K562 (cell line): ENCODE data around the gene SOX12. TPM values are rescaled to one million over a fixed set of nuclear protein-coding genes. Genes with fewer than 3 reads are reported as not detected.

ENCODE experiments used
- ATF1 ChIP-seq, 2 experiments: fragments of 450-650 bp in 1 of 2; IDR thresholded peaks; 2 replicates each; pipeline ENCODE4 v1.6.1; 2016; ENCODE audit warnings: missing compliant biosample characterization in 1 of 2, missing genetic modification characterization in 1 of 2
- E2F4 ChIP-seq: sonication (generic); formaldehyde crosslinking; IDR thresholded peaks from 2 replicates; pipeline ENCODE4 v1.8.0; 2022; ENCODE audit warnings: mild to moderate bottlenecking, low read depth, missing genetic modification reagents
- ID3 ChIP-seq, 2 experiments: fragments of 250-450 bp in 1 of 2; fragments of 450-650 bp in 1 of 2; sonication (Bioruptor Pico) in 1 of 2; IDR thresholded peaks; 2 replicates each; pipeline versions ENCODE4 v1.6.1 to v1.8.0; 2016 to 2021; ENCODE audit warnings: mild to moderate bottlenecking in 2 of 2, moderate library complexity in 2 of 2, missing compliant biosample characterization in 1 of 2, missing genetic modification characterization in 1 of 2
- LCOR ChIP-seq: sonication (generic); formaldehyde crosslinking; IDR thresholded peaks from 2 replicates; pipeline ENCODE4 v1.8.0; 2022; ENCODE audit warnings: mild to moderate bottlenecking, missing genetic modification reagents
- MEF2D ChIP-seq: conservative IDR thresholded peaks from 2 replicates; pipeline ENCODE4 v1.6.1; 2016; ENCODE audit warnings: low read depth, missing genetic modification characterization, missing compliant biosample characterization
- REST ChIP-seq, 2 experiments: fragments of 450-650 bp; formaldehyde crosslinking in 1 of 2; IDR thresholded peaks; 2 replicates each; pipeline versions ENCODE4 v1.4.0 to v1.6.1; 2014 to 2020; ENCODE audit warnings: mild to moderate bottlenecking in 2 of 2, borderline replicate concordance in 1 of 2, low read depth in 1 of 2
- VEZF1 ChIP-seq: fragments of 200-800 bp; sonication (Bioruptor generic); IDR thresholded peaks from 2 replicates; pipeline ENCODE4 v1.6.1; 2017; ENCODE audit warnings: missing genetic modification characterization, missing compliant biosample characterization
- polyA plus RNA-seq, 8 experiments: library from polyadenylated mRNA; depleted of rRNA in 4 of 8; stranded (reverse) in 5 of 8; unstranded in 3 of 8; fragments of >200 nt; fragmentation: Nextera tagmentation in 2 of 8; fragmentation: Illumina TruSeq in 1 of 8; extraction: Ambion mirVana in 2 of 8; extraction: Trizol in 1 of 8; gene quantifications; 2 replicates each; pipeline versions ENCODE4 v1.2.1 to v1.2.3, GENCODE V29; 2011 to 2014; ENCODE audit warnings: inconsistent platforms in 1 of 8, missing spikeins in 1 of 8
- total RNA-seq, 7 experiments: library from RNA; depleted of rRNA in 6 of 7; stranded (reverse); fragments of >200 nt in 6 of 7; fragmentation: Illumina TruSeq in 2 of 7; extraction: Trizol in 2 of 7; gene quantifications; 2 replicates each; pipeline versions ENCODE4 v1.2.1 to v1.2.3, GENCODE V29; 2011 to 2021; ENCODE audit warnings: low replicate concordance in 1 of 7

SOX12 gene
- total and polyA plus RNA-seq, 9 of the 15 experiments (the other 6 are each of a cell fraction or from before 2014, with no cell fraction given): 0.42 to 26.3 (median 2.6) TPM

GRCh38 chr20:354298-354977 is 29.1 kb downstream of the SOX12 start (continued):
- TF ChIP-seq REST (IDR thresholded peaks at IDR 0.05; ENCODE audit: borderline replicate concordance) (peak; percentile 87), REST (CRISPR knock-in tag; IDR thresholded peaks at IDR 0.05; ENCODE audit: low read depth) (no peak), ID3 (CRISPR knock-in tag; IDR thresholded peaks at IDR 0.05) (no peak), ID3 (tag; IDR thresholded peaks at IDR 0.05) (0 out of 2 replicates have a peak, but pooled peaks have one; percentile 41), E2F4 (CRISPR knock-in tag) (no peak), ATF1 (CRISPR knock-in tag; IDR thresholded peaks at IDR 0.05) (no peak), ATF1 (tag; IDR thresholded peaks at IDR 0.05) (peak; percentile 42; the same call in 1 of the 2 replicates), VEZF1 (CRISPR knock-in tag) (peak; percentile 93), MEF2D (0 out of 2 replicates have a peak, but pooled peaks have one; percentile 19), LCOR (0 out of 2 replicates have a peak, but pooled peaks have one; percentile 54)
